ENCODE data around the gene PNKP. TPM values are rescaled to one million over a fixed set of nuclear protein-coding genes. Genes with fewer than 3 reads are reported as not detected.

Gene PNKP
- total and polyA plus RNA-seq, 9 of the 15 experiments (the other 6 are each of a cell fraction or from before 2014, with no cell fraction given) = 2.8 to 85.4 (median 25.3) TPM

- no peak for FAIRE-seq
- Histone ChIP-seq H3K27me3 (ENCODE audit: control insufficient read depth in 2 of 2, insufficient read depth in 2 of 2, low read length in 2 of 2) (no peaks in the 10 kb centered on the region), H3K9me3 (replicated peaks; ENCODE audit: control insufficient read depth, insufficient read depth, low read depth, low read length) (no peaks in the 10 kb centered on the region), H3K27ac (ENCODE audit: extremely low read depth, low read depth, low read length) (no peak overlapping the region), H3K9me1 (ENCODE audit: control insufficient read depth, insufficient read depth, low read length) (peaks cover 6% of the 10 kb centered on the region), H3K9ac (ENCODE audit: insufficient read depth in 1 of 2, low read depth in 2 of 2, low read length in 2 of 2) (peak overlapping the region in 1 of 2 experiments; percentile 24; a peak in 1 of 4 replicates), H3K4me2 (ENCODE audit: insufficient read depth, low read length) (no peak overlapping the region), H3K4me3 (no peak overlapping the region), H3K4me1 (replicated peaks in 1 of 2; ENCODE audit: control insufficient read depth in 2 of 2, insufficient read depth in 2 of 2, low read length in 2 of 2) (peaks cover 7 to 83% of the 10 kb centered on the region in 2 experiments), H4K20me1 (replicated peaks; ENCODE audit: control insufficient read depth, insufficient read depth, low read length) (peaks cover 23% of the 10 kb centered on the region), H2AFZ (ENCODE audit: low read depth, low read length) (no peak overlapping the region), H3K79me2 (ENCODE audit: control insufficient read depth, insufficient read depth, low read length) (peaks cover 25% of the 10 kb centered on the region), H3K36me3 (ENCODE audit: control insufficient read depth, insufficient read depth, low read length) (peaks cover 90% of the 10 kb centered on the region)
- ChIA-PET CTCF (ENCODE audit: low intra/inter-chr PET ratio) (no interaction called here), POLR2A (interaction anchor here (0.9 to 1.8 kb wide), 4 partner anchors 8 to 19 kb away, joined by 3 to 7 read pairs (median 4); no protein-coding TSS in a partner anchor)
- no peak for DNase-seq (ENCODE audit: extremely low read depth in 1 of 4, low spot score in 3 of 4)
- intact Hi-C loops (cut with micrococcal nuclease) (no loop called here), in situ Hi-C loops (cut with MboI) (no loop called here)
- no TSS peak for BruUV-seq (replicated peaks)
- 92% methylated on average over 25 of the region's 26 CpGs for WGBS (ENCODE audit: insufficient coverage, low coverage, missing lambda C conversion rate)
- 0 out of 3 replicates have a peak, but pooled peaks have one; percentile 1 for ATAC-seq
- TF ChIP-seq SFPQ (IDR thresholded peaks at IDR 0.05; ENCODE audit: low read depth, low read length) (no peak), KHSRP (IDR thresholded peaks at IDR 0.05) (no peak), TRIM25 (IDR thresholded peaks at IDR 0.05; ENCODE audit: borderline replicate concordance) (no peak), BDP1 (IDR thresholded peaks at IDR 0.05; ENCODE audit: insufficient read depth, insufficient read length) (no peak), ZFP36 (IDR thresholded peaks at IDR 0.05; ENCODE audit: low read depth, low read length, partially characterized antibody) (no peak), ZZZ3 (IDR thresholded peaks at IDR 0.05) (no peak), NFIC (IDR thresholded peaks at IDR 0.05) (no peak), RBM14 (IDR thresholded peaks at IDR 0.05; ENCODE audit: borderline replicate concordance, insufficient read depth, low read depth, low read length) (no peak), RFX5 (IDR thresholded peaks at IDR 0.05; ENCODE audit: low read depth, low read length) (no peak), TSC22D4 (tag; IDR thresholded peaks at IDR 0.05) (no peak), MLX (CRISPR knock-in tag; conservative IDR thresholded peaks at IDR 0.05) (no peak), NR0B1 (IDR thresholded peaks at IDR 0.05; ENCODE audit: partially characterized antibody) (no peak), MTF1 (CRISPR knock-in tag; IDR thresholded peaks at IDR 0.05; ENCODE audit: borderline replicate concordance) (no peak), CBX1 (IDR thresholded peaks at IDR 0.05; ENCODE audit: low read depth) (no peak; the same call in 1 of the 2 replicates), LCOR (CRISPR knock-in tag; IDR thresholded peaks at IDR 0.05) (no peak)
Observed at GRCh38 chr19:49857061-49857837, 10.1 kb downstream of the PNKP start.
